ENCODE results near the gene PDE10A.

The PDE10A gene

DNA sequence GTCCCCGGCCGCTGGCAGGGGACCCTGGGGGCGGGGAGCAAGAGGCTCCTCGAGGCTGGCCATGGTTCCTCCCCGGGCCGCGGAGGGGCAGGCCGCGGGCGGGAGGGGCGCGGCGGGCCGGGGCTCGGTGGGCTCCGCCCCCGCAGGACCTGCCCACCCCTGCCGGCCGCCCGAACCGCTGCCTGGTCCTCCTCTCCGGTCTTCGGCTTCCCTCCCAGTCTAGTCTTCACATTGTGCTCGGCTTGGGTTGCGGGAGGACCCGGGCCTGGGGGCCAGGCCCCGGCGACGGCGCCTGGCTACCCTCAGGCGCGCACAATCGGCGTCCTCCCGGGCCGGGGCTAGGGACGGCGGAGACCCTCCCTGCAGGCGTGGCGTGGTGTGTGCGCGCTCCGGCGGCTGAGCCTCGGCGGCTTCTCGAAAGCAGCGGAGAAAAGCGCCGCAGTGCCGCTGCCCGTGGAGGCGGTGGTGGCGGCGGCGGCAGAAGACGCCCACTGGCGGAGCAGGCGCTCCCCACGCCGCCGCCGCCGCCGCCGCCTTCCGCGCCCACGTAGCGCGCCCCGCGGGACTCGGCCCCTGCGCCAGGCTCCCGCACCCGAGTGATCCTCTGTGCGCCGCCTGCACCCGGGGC lies at the start of gene PDE10A:
Gene PDE10A (minus strand): TSS at position 493 of the 628 bp plus-strand sequence. CDS start 430 bp downstream, at position 63.
- DNase-seq = no peak

DNA sequence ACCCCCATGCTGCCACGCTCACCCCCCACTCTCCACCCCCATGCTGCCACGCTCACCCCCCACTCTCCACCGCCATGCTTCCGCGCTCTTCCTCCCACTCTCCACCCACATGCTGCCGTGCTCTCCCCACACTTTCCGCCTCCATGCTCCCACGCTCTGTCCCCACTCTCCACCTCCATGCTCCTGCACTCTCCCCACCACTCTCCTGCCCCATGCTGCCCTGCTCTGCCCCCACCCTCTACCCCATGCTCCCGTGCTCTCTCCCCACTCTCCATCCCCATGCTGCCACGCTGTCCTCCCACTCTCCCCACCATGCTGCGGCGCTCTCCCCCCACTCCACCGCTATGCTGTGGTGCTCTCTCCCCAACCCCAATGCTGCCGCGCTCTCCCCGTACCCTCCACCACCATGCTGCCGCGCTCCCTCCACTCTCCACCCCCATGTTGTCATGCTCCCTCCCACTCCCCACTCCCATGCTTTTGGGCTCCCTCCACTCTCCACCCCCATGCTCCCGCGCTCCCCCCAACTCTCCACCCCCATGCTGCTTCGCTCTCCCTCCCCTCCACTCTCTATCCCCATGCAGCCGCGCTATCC lies 46.0 kb upstream of the PDE10A start:
- no peak for DNase-seq

DNA sequence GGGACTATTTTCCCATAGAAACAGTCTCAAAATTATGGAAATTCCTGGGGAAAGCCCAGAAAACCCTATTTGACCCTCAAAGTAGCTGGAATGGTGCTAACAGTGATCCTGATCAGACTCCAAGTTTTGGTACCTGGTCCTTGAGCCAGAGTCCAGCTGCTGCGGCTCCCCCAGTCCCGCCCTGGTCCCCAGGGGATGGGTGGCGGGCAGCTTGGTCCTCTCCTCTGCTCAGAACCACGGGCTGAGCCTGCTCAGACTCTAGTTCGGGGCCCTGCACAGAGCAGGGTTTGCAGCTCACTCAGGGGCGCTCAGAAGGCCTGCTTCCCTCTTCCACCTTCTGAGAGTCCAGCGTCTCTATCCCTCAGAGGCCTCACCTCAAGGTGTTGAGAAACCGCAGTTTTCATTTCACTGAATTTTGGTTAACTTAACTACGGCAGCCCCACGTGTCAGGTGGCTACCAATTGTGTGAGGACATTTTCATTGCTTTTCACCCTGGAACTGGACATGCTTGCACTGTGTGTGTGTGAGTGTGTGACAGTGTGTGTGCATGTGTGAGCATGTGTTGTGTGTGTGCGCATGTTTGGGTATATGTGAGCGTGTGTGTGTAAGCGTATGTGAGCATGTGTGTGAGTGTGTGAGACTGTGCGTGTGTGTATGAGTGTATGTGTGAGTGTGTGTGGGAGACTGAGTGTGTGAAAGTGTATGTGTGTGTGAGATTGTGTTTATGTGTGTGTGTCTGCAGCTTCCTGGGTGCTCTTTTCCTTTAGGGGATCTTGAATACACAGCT lies 44.2 kb upstream of the PDE10A start:
- no peak for DNase-seq

DNA sequence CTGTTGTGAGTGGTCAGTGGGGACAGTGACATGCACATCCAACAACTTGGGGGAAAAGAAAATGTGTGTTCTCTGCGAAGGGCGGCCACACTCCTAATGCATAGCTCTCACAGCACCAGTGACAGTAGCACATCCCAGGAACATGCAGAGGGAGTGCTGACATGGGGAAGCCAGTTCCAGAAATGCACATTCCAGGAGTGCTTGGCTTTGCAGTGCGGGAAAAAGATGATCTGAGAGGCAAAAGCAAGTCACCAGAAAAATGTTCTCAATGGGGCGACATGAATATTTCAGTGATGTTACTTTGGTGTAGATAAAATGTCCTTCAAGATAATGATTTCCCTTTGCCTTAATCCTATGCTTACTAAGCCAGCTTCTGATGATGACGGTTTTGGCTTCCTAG lies 42.9 kb upstream of the PDE10A start:
- DNase-seq = no peak

DNA sequence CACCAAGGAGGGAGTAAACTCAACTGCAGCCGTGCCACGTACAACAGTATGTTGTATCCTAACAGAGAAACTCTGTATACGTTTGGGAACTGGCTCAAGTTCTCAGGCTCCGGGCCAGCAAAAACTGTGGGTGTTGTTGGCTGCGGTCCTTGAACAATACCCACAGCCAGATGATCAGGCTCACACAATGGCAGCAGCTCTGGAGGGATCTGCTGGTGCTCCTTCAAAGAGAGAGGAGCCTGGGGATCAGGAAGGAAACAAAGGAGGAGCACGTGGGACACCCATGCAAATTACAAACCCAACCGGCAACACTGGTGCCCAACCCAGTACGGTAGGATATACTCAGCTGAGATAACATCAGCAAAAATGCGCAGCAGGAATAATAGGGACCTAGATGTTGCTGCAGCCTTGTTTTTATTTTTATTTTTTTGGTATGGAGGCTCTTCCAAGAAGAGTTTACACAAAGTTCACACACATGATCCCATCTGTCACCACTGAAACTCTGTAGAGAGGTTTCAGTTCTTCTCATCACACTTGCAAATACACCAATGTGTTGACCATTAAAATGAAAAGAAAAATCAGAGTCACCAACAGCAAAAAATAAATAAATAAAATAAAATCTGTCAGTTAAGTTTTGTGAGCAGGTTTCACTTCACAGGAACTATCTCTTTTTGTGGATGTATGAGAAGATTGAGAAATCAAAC lies 41.2 kb upstream of the PDE10A start:
- no peak for DNase-seq

DNA sequence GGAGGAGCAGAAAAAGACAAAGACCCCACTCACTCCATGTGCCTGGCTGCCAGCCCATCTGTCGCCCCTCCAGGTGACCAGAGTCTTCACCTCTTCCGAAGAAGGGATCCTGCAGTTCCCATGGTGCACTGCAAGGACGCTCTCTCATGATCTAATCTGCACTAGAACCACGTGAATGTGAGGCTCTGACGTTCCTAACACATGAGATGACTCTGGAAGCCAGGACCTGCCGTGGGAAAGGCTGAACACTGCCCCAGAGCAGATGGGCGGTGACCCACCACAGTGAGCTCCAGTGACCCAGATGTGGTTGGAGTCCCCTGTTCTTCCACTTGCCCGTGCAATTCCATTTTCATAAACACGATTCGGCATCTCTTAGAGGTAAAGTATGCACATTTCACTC lies 39.6 kb upstream of the PDE10A start:
- no peak for DNase-seq

DNA sequence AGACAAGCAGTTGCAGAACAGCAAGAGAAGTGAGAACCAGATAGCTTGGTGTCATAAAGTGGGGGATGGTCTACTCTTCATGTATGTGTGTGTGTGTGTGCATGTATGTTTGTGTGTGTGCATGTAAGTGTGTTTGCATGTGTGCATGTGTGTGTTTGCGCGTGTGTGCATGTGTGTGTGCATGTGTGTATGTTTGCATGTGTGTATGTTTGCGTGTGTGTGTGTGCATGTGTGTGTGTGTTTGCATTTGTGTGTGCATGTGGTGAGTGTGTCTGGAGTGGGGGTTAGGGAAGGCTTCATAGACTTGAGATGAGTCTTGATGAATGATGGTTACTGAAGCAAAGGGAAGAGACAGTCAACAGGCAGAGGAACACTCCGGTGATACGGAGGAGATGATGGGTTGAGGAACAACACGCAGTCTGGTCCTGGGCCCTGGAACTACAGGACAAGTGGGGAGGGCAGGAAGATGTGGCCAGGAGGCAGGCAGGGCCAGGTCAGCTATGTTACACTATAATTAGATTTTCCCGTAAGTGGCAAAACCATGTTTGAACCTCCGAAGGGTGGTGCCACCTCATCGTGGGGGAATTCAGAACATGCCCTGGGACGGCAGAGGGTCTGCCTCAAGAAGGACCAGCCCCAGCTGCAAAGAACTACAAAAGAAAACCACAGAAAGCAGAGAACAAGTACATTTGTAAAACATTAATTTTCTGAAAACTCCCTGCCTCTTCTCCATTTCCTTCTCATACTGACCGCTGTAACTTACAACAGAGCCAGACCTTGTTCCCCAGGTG lies 38.7 kb upstream of the PDE10A start:
- no peak for DNase-seq

DNA sequence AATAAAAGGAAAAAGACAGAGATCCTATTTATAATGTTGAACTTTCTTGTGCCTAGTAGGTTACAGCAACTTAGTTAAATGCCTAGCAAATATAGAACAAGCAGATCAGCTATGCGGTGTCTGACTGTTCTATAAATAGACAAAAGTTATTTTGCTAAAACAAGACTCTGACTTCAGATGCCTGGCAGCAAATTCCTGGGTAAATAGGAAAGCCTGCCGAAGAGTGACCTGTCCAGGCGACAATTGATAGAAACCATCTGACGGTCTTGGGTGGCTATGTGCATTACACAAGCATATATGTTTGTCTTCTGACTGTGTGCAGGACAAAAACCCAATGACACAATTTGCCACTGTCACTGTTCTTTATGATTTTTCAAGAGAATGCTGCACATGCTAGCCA lies 38.0 kb upstream of the PDE10A start:
- DNase-seq = no peak

DNA sequence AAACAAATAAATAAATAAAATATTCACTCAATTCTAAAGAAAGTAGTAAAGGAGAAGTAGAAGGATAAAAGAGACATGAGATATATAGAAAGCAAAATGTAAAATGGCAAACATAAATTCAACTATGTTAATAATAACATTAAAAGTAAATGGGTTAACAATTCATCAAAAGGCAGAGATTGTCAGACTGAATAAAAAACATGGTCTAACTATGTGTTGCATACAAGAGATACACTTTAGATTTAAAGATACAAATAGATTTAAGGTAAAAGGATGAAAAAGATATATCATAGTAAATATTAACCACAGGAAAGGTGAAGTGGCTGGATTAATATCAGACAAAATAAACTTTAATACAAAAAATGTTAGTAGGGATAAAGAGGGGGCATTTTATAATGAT lies 35.8 kb upstream of the PDE10A start:
- no peak for DNase-seq

DNA sequence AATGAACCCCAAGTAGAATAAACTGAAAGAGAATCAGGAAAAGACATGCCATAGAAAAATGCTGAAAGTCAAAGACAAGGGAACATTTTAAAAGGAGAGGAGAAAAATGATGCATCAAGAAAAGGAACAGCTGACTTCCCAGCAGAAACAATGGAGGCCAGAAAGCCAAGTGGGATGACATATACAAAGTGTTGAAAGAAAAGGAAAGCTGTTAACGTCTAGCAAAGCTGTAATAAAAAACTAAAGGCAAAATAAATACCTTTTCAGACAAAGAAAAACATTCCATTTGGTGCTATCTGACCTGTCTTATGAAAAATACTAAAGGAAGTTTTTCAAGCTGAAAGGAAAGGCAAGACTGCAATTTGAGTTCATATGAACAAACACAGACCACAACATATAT lies 34.1 kb upstream of the PDE10A start:
- DNase-seq = no peak

DNA sequence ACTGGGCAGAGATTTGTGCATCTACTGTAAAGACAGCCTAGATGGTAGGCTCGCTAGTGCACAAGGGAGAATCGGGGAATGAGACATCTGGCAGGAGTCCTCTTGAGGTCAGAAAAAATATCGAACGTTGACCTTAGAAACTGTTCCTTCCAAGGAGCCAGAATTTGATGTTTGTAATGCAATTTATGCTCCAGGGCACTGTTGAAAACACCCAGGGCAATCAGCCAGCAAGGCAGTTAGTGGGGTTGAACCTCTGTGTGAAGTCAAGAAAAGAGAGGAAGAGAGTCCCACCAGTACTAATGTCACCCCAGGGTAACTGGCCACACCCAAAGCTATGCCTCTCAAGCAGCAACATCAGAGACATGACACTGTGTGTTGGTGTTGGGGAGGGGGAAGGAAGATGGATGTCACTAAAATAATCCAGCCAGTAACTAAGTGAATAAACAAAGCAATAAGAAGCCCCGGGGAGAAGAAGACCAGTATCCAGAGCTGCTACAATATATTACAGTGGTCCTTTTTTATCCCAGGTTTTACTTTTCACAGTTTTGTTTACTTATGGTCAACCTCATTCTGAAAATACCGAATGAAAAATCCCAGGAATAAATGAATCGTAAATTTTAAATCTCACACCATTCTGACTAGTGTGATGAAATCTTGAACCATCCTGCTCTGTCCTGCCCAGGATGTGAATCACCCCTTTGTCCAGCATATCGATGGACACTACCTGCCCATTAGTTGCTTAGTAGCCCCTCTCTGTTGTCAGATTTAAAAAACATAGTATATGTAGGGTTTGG lies 32.9 kb upstream of the PDE10A start:
- no peak for DNase-seq

DNA sequence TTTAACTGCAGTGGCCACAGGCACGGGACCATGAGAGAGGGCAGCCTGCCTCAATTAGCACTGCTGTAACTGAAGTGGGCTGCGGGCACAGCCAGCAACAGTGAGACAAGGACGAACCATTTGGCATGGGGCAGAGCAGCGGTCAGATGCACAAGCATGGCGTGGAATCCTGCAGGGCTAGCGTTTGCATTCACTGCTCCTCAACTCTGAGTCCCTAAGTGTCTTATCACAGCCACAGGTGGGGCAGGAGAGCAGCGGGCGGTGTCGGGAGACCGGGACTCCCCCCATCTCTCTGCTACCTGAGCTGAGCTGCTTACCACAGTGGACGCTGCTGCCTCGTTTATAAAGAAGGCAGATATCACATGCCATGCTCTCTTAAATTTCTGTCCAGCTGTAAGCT lies 31.3 kb upstream of the PDE10A start:
- no peak for DNase-seq

DNA sequence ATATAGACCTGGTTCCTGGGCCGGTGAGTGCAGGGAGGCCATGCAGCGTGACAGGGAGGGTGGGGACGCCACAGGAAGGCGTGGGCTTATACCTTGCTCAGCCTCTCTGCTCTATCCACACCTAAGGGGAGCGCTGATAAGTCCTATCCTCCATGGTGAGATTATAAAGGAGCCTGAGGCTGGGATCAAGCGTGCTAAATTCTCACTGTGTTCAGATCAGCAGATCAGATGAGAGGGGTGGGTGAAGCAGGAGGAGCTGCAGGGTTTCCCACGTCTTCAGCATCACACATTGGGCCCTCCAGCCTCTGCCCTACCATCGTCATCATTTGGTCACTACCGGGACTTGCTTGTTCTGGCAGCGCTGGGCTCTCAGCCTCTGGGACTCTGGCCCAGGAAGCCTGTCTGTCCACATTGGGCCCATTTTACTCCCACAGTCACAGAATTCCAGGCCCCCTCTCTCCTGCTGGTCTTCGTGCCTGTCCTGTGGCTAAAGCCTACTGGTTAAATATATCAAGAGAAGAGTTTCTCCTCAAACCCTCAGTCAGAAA lies 29.1 kb upstream of the PDE10A start:
- DNase-seq = no peak

DNA sequence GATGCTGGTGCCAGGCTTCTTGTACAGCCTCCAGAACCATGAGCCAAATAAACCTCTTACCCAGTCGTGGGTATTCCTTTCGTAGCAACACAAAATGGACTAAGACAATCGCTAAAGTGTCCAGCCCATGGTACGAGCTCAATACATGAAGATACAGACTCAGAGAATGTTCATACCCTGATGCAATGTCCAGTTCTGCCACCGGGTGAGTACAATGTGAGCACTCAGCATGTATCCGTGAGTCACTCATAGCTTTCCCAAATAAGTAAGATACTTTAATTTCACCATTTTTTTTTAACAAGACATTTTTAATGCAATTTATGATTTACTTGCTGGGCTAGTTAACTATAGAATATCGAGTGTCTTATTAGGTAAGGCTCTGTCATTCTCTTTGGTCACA lies 26.7 kb upstream of the PDE10A start:
- no peak for DNase-seq

DNA sequence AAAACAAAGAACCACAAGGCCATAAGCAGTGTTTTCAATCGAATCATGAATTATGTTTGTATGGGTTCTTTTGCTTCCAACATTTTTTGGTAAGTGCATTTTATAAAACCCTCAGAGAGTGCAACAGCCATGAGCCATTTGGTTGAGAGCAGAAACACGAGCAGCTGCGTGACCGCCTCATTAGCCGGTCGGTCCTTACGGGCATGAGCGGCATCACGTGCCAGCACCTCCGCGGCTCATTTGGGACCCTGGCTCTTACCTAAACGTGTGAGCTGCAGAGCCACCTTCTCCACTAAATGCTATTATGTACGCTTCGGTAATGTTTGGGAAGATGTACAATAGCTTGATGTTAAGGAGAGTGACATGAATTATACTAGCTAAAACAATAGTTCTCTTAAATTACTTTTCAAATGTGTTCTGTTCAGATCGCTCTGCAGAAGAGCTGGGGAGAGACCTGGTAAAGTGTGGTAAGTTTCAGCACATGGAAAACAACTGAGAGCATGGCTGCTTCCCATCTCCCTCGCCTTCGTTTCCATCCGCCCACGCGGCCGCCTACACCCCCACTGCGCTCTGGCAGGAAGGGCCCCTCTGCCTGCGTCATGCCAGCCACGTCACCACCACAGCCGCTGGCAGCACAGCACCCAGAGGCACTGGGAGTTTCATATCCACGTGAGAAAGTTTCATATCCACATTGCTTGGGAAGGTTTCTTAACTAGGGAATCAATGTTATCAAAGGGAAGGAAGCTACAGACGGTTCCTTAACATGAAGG lies 23.7 kb upstream of the PDE10A start:
- DNase-seq = no peak

DNA sequence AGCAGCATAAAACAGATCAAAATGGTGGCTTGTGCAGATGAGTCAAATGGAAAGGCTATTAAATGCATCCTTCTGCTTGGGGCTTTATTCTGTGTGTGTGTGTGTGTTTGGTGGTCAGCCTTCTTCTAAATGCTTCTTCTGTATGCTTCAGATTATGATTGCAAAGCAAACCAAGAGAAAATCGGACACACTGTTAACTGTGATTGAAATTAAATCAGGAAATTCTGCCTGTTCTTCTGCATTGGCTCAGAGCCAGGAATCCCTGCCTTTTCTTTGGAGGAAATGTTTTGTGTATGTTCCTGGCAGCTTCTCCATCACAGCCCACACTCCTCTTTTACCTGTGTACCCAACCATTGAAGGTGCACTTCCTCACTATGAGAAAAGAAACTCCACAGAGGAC lies 22.3 kb upstream of the PDE10A start:
- no peak for DNase-seq

DNA sequence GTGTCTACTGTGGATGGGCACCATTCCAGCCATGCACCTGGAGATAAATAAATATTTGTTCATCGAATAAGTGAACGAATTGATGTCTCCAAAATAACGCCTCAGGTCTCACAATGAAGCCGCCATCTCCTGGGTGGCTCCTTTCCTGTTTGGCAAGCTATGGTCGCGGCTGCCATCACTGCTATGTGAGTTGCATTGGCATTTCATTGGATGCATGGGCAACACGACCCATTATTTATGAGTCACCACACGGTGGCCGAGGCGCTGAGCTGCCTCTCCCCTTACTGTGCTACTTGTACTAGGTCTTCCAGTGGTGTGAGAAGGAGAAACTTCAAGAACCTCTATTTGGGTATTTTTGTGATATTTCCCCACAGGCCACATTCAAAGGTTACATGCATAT lies 21.3 kb upstream of the PDE10A start:
- no peak for DNase-seq

DNA sequence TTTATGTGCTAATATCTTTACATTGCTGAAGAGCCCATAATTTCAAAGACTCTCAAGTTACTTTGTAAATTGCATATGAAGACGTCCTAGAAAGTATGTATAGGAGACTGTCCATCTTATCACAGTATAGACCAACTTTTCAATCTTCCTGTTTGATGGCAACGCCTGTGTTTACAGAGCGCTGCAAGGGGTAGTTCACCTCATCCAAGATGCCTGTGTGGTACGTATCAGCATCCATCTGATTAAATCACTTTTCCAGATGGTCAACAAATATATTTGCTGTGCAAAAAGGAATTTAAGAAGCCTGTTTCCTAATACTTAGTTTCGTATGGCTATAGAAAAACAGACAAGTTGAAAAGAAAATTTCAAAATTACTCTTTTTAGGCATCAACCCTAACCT lies 17.9 kb upstream of the PDE10A start:
- DNase-seq = no peak

DNA sequence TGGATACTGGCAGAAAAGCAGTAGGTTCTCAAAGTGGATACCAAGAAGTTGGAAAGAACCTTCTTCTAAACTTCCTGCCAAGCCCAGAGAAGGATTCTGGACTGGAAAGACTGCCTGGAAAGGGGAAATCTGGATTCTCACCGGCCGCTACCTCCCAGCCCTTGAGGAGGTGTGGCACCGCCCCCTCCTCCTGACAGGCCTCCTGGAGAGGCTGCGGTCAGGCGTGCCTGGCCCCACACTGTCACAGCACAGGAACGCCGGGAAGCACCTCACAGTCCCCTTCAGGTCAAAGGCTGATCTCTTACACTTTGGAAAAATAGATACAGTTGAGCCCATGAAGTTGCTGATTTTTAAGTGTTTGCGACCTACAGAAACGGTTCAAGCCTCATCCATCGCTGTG lies 16.3 kb upstream of the PDE10A start:
- no peak for DNase-seq

DNA sequence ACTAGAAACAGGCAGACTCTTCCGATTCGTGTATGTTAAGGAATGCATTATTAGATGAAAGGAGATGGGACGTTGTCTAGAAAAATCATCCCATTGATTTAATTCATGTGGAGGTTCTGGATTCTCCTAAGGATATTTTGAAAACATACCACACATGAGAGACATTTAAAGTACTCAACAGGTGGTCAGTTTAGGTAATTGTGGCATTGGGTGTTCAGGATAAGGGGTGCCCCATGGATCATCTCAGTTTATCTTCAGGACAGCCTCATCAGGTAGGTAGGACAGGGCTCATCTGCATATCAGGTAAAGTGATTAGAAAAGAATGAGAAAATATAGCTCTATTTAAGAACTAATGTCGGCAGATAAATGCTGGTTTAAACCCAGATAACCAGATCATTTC lies 15.9 kb upstream of the PDE10A start:
- DNase-seq = no peak

DNA sequence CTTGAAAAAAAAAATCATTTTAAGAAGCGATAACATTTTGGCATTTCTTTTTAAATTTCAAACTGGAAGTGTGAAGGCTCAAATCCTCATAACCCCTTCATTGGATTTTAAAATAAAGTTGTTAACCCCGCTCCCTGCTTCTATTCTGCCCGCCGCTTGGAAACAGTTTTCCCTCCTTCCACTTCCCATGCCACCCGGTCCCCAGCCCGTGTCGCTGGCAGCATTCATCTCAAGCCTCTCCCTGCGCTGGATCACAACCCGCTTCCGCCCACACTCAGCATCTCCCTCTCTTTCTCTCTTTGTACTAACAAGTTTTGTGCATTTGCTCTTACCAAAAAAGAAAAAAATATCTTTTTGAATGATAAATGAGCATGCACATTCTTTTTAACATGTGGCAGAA lies 15.4 kb upstream of the PDE10A start:
- DNase-seq = no peak

All from activated CD4-positive, alpha-beta T cell treated with anti-CD3 and anti-CD28 coated beads for 1 hour (primary cell).